ENCODE results near the gene TEAD3.
A peak's percentile ranks its signal among the peaks of the same experiment; 100 is the strongest.
"Not testable (repeated sequence)": the region's sequence is repeated elsewhere in the genome, so short reads cannot be mapped to it uniquely, and the experiment has no call there.

Gene TEAD3
- total RNA-seq, result 0 to 0.31 (median 0.21) reads per million in 4 donors

- peak; percentile 17 to 56 (median 27) for DNase-seq
Observed at GRCh38 chr6:35496841-35497570, at the start of gene TEAD3. Gene TEAD3, minus strand, starts transcription at chr6:35497079.

GRCh38 chr6:35544769-35545361 lies 48.0 kb upstream of the TEAD3 start:
- no peak for DNase-seq

GRCh38 chr6:35543459-35544193 lies 46.7 kb upstream of the TEAD3 start:
- DNase-seq, result no peak

GRCh38 chr6:35541836-35542235 lies 45.0 kb upstream of the TEAD3 start:
- no peak for DNase-seq

- no peak for DNase-seq
Observed at GRCh38 chr6:35539223-35539622, 42.3 kb upstream of the TEAD3 start.

- DNase-seq, result not testable (repeated sequence)
Observed at GRCh38 chr6:35535847-35536246, 39.0 kb upstream of the TEAD3 start.

- no peak for DNase-seq
Observed at GRCh38 chr6:35534407-35535170, 37.7 kb upstream of the TEAD3 start.

GRCh38 chr6:35533981-35534380 lies 37.1 kb upstream of the TEAD3 start:
- no peak for DNase-seq

- DNase-seq, result no peak
Observed at GRCh38 chr6:35532126-35532525, 35.2 kb upstream of the TEAD3 start.

- no peak for DNase-seq
Observed at GRCh38 chr6:35524380-35525020, 27.6 kb upstream of the TEAD3 start.

GRCh38 chr6:35522660-35523658 lies 26.1 kb upstream of the TEAD3 start:
- DNase-seq, result peak; percentile 45 to 85 (median 69)

- DNase-seq, result no peak
Observed at GRCh38 chr6:35522151-35522550, 25.3 kb upstream of the TEAD3 start.

- no peak for DNase-seq
Observed at GRCh38 chr6:35521235-35521634, 24.4 kb upstream of the TEAD3 start.

- DNase-seq, result no peak
Observed at GRCh38 chr6:35519313-35520015, 22.6 kb upstream of the TEAD3 start.

- DNase-seq, result no peak
Observed at GRCh38 chr6:35518566-35519312, 21.9 kb upstream of the TEAD3 start.

GRCh38 chr6:35517978-35518377 lies 21.1 kb upstream of the TEAD3 start:
- not testable (repeated sequence) for DNase-seq

- no peak for DNase-seq
Observed at GRCh38 chr6:35516712-35517111, 19.8 kb upstream of the TEAD3 start.

GRCh38 chr6:35515939-35516338 lies 19.1 kb upstream of the TEAD3 start:
- not testable (repeated sequence) for DNase-seq

GRCh38 chr6:35514587-35514986 lies 17.7 kb upstream of the TEAD3 start:
- no peak for DNase-seq

- no peak for DNase-seq
Observed at GRCh38 chr6:35512740-35513139, 15.9 kb upstream of the TEAD3 start, which contains the start of gene TULP1. Gene TULP1, minus strand, starts transcription at chr6:35512896. Its CDS starts 38 bp downstream, at chr6:35512858.
